GM21528 (cell line): Measurements from ENCODE around the gene KLK14.

Experiments used
- ATAC-seq: cut with Tn5 transposase; IDR thresholded peaks from one replicate; pipeline ENCODE4 v1.9.1; 2021; ENCODE audit warnings: mild to moderate bottlenecking, moderate library complexity; ENCODE audit not compliant: unreplicated experiment, low FRiP score

The KLK14 gene

DNA sequence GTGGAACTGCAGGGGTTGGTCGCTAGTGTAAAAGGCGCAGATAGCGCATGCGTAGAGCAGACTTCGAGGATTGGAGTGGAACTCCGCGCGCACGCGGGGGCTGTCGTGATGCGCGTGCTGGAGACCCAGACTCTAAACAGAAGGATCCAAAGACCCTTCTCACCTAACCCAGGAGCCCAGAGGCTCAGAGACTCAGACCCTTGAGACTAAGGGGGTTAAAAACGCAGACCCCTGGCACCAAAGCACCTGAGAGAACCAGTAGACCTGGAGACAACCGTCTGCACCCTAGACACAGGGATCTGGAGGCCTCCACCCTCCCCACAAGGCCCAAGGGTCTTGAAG lies 26.1 kb upstream of the KLK14 start:
- peak; percentile 36 for ATAC-seq

DNA sequence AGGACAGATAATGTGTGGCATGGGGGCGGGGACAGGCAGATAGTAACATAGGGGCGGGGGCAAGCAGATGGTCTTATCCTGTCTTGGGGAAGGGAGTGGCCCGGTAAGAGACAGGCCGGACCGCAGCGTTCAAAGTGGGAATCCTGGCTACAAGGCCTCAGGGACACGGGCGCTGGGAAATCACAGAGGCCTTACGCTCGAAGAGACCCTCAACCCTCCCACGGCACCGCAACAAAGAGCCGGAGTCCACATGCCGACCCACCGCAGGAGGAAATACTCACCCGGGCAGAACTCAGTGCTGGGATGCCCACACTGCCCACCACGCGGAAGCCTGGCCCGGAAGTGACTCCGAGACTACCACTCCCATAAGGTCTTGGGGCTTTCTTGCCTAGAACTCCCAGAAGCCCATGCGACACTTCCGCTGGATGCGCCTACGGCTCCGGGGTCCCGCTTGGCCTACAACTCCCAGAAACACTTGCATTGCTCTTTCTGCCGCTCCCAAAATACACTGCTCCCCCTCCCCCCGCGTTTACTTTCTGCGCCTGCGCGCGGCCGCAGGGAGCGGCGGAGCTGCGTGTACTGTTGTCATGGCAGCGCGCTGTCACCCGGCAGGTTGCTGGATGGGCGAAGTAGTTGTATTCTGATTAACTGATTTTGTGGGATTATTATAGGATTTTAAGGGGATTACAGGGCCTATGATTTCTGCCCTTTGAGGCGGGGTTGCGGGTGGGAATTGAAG lies 25.5 kb upstream of the KLK14 start, which contains the start of gene CTU1:
Gene CTU1, minus strand, starts transcription at position 344 of the 739 bp plus-strand sequence. CDS start 3,840 bp downstream, outside the sequence.
- ATAC-seq = peak; percentile 90

DNA sequence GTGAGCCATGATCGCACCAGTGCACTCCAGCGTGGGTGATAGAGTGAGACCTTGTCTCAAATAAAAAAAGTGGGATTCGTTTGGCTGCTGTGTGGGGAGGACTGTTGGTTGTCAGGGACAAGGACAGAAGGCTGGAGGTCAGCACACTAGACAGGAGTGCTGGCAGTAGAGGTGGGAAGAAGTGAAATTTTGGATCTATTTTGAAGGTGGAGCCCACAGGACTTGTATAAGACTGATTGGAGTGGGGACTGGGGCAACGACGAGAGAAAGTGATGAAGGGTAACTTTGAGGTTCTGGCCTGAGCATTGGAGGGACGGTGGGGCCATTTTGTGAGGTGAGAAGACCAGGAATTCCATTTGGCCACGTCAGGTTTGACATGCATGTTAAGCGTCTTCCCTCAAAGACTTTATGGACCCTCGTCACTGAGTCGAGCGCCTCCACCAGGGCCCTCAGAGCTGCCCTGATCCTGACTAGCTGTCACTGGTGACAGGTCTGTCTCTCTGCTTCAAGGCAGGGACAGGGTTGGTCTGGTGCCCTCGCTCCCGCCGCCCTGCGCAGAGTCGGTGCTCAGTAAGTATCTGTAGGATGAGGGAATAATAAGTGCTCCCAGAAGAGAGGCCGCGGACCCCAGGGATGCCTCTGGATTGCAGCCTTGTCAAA lies 24.8 kb upstream of the KLK14 start:
- ATAC-seq = no peak

DNA sequence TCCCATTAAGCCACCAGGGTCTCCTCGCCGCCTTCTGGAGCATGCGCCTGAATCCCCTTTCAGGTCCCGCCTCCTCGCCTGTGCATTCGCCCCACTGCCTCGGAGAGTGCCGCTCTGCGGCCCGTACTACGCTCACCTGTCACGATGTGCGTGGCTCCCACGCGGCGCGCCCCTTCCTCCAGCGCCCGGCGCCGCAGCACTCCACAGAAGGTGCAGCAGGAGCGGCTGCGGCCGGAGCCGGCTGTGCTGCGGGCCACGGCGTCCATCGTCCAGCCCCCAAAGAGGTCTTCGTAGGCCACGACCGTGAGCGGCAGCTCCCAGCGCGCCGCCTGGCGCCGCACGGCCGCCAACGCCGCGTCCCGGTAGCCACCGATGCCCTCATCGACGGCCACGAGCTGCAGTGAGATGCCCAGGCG lies 21.2 kb upstream of the KLK14 start:
- no peak for ATAC-seq

DNA sequence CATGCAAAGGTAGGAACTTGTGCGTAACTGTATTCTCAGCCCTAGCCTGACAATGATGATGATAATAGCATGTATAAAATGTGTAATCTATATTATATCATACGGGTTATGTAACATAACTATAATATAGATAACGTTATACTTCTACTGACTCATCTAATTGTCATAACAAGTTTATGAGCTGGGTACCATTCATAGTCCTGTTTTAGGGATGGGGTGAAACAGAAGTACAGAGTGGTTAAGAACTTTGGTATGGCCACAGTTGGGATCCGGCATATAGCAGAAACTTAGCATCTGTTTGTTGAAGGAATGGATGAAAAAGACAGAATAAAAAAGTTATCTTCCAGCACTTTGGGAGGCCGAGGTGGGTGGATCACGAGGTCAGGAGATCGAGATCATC lies 20.3 kb upstream of the KLK14 start:
- ATAC-seq = no peak

DNA sequence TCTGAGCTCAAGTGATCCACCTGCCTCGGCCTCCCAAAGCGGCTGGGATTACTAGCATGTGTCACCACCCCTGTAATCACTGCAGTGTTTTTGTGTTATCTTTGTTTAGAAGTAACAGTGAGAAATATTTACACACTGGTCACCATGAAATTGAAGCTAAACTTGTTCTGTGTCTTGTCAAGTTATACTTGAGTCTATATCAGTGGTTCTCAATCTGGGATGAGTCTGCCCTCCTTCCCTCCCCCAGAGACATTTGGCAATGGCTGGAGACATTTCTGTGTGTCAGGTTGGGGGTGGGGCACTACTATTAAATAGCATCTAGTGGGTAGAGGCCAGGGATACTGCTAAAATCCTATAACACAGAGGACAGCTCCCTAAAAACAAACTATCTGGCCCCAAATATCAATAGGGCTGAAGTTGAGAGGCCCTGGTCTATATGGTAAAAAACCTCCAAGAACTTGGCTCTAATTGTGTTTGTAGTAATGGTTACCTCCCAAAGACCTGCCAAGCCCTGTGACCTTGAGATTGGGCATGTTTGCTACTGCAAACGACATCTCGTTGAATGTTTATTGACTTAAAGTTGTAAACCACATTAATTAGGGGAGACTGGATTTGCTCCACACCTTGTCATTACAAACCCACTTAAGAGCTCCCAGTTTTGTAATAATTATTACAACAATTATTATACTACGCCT lies 18.6 kb upstream of the KLK14 start:
- ATAC-seq = no peak

DNA sequence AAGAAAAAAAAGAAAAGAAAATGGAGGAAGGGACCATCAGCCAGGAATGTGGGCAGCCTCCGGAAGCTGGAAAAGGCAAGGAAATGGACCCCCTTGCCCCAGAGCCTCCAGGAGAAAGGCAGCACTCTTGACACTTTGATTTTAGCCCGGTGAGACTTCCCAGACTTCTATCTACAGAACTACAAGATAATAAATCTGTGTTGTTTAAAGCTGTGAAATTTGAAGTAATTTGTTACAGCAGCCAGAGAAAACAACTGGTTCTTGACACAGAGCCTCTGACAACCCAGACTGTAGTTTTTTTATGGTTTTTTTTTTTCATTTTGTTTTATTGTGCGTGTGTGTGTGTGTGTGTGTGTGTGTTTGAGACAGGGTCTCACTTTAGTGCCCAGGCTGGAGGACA lies 17.9 kb upstream of the KLK14 start:
- no peak for ATAC-seq

DNA sequence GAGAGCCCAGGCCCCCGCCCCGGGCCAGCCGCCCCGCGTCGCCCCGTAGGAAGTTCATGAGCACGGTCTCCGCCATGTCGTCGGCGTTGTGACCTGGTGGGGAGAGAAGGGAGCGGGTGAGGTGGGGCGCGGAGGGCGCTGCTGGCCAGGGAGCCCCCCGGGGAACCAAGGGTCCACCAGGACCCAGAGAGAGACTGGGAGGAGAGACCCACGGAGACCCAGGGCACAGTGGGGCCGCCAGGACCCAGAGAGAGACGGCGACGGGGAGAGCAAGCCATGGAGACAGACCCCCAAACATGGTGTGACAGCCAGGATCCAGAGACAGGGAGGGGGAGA lies 16.3 kb upstream of the KLK14 start:
- ATAC-seq = no peak

DNA sequence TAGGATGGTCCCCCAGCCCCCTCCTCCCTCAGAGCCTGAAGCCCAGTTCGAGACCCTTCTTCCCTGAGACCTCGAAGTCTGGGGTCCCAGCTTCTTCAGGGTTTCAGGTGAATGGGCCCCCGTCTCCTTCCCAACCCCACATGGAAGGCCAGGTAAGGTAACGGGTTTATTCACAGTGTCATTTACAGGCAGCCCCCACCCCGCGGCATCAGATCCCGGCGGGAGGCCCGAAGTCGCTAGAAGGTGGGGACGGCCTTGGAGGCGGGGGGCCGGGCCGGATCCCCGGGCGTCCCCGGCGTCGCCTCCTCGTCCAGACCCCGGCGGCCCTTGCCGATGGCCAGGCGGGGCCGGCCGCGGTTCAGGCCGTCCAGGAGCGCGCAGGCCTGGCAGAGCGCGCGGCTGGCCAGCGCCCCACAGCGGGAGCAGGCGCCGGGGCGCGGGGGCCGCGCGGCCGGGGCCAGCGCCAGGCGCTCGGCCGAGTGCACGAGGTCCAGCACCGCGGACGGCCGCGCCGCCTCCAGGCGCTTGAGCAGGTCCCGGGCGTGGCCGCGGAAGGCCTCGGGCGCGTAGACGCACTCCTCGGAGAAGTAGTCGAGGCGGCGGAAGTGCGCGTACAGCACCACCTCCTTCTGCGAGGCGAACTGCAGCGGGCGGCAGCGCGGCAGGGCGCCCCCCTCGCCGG lies 15.8 kb upstream of the KLK14 start:
- ATAC-seq = no peak

DNA sequence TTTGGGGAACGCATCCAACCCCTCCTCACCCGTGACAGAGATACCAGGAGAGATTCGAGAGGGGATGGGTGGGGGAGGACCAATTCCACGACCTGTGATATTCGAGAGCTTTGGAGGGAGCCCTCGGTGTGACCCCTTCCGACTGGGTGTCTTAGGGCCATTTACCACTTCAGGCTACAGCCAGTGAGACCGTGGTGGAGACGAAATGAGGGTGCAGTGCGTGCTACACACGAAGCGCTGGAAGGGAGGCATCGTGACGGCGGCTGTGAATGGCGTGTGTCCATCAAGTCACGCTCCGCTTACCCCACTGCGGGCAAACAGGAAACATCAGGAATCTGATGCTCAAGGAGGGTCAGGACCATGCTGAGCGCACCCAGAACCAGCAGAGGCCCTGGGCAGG lies 15.1 kb upstream of the KLK14 start:
- no peak for ATAC-seq

DNA sequence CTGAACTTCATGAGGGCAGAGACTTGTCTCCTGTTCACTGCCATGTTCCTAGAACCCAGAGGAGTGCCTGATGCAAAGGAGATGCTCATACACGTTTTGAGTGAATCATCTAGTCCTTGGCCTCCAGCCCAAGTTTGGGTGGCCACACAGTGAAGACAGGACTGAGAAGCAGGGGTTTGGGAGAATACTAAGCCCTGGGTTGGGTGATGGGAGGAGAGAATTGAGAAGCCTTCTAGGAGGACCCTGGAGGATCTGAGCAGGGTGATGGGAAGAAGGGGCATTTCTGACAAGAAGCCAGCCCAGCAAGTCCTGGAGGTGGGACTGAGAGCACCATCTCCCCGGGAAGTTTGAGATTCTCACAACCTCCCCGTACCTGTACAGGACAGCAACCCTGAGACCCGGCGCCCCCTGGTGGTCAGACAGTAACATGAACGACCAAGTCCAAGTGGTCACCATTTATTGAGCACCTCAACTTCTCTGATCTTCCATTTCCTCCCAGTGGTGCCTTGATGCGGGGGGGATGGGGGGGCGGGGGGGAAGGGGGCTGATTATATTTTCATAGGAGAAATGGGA lies 14.6 kb upstream of the KLK14 start:
- ATAC-seq = no peak

DNA sequence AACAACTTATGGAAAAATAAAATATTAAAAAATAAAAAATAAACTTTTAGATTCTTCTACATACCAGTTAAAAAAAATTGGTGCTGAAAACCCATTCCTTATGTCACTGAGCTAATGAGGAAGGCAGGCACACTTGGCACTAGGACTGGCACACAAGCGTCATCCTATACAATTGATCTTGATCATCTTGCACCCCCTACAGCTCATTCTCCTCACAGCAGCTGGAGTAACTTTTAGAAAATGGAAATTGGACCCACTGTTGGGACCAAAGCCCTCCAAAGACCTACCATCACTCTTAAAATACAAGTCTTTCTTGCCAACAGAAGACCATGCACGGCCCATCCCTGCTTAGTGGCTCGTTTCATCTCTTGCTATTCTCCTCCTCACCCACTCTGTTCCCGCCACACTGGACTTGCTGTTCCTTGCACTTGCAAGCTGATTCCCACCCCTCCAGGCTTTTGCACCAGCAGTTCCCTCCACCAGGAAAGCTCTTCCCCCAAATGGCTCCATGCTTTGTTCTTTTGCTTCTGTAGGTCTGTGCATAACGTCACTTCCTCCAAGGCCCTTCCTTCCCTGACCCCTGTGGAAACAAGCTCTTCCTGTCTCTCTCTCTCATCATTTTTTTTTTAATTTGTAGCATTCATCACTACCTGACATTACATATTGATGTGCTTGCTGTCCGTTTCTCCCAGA lies 13.9 kb upstream of the KLK14 start:
- no peak for ATAC-seq

DNA sequence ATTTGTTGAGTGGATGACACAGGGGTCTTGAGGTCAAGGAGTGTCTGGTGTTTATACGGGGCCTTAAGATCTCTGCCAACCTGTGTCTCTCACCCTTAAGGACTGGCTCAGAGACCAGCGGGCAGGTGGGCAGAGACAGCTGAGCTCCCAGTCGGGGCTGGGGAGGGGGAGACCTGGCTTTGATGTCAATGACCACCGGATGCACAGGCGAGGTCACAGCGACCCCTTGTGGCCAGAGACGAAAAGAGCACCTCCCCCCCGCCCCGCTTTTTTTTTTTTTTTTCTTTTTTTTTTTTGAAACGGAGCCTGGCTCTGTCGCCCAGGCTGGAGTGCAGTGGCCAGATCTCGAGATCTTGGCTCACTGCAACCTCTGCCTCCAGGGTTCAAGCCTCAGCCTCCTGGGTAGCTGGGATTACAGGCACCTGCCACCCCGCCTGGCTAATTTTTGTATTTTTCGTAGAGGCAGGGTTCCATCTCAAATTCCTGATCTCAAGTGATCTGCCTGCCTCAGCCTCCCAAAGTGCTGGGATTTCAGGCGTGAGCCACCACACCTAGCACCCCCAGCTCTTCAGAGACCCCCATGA lies 12.1 kb upstream of the KLK14 start:
- no peak for ATAC-seq

DNA sequence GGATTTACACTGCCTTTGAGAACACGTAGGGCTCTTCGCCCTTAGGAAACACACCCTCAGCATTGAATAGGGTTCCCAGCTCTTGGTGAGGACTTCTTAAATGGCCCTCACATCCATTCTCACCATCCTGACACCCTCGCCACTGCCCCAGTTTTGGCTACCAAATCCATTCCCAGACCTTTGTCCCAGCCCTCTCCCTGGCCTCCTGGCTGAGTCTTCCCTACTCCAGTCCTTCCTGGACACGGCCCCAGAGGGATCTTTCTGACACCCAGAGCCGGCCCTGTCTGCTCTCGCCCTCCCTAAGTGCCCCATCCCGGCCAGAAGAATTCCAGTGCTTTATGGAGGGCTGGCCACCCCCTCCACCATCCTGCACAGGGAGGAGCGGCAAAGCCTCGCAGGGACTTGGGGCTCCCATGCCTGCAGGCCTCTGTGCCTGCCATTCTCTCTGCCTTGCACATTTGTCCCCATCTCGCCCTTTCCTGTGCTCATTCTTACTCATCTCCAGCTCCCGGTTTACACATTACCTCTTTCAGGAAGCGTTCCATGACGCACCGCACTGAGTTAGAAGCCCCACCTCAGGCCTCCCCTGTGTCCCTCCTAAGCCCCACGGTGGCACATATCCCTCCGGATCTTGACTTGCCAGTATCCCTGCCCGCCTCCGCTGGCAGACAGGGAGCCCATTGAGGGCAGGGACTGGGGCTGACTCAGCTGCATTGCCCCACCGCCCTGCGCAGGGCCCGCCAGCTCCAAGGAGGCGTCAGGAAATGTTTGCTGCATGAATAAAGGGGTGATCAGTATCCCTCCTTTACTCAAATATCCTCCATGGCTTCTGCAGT lies 11.0 kb upstream of the KLK14 start:
- ATAC-seq = no peak

DNA sequence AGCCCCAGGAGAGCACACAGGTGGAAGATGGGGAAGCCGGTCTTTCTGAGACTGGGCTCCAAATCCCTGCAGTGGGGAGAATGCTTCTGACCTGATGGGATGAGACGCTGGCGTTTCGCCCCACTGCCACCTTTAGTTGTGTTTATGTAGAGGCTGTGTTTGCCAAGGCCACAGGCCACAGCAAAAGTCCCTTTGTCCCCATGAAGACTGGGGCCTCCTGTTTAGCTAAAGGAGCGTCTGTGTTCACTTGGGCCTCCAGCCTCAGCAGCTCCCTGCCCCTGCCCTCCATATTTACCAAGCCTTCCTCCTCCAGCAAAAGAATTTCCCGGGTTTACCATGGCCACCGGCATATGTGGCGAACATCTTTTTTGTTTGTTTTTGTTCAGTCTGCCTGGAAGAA lies 10.4 kb upstream of the KLK14 start:
- ATAC-seq = no peak

DNA sequence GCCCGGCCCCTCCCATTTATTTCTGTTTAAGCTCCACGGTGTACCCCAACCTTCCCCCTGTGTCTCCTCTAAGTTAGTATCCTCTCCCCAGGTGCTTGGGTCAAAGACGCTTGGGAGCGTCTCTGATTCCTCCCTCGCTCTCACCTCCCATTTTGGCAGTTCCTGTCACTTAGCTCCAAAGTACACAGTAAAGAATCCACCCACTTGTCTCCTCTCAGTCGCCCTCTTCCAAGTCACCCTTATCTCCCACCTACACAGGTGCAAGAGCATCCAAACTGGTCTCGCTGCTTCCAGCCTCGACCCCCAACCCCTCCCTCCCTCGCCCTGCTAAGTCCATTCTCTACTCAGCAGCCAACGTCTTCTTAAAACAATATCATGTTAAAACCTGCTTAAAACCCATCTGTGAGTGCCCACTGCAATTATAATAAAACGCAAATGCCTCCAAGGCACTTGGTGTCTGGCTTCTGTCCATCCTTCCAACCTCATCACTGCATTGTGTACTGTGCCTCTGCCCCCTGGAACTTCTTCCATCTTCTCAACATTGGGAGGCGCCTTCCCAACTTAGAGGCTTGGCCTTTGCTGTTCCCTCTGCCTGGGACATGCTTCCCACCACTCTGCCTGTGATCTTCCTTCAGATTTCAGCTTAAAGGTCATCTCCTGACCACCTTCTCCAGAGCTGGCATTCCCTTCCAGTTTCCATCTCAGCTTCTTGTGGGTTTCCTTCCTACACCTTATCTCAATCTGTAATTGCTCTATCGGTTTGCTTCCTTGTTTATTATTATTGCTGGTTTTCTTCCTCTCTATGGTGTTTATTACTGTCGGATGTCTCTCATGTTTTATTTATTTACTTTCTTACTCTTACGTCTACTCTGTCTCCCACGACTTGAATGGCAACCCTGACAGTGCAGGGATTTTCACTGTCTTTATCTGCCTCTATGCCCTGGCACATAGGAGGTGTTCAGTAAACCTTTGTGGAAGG lies 9.5 kb upstream of the KLK14 start:
- no peak for ATAC-seq

DNA sequence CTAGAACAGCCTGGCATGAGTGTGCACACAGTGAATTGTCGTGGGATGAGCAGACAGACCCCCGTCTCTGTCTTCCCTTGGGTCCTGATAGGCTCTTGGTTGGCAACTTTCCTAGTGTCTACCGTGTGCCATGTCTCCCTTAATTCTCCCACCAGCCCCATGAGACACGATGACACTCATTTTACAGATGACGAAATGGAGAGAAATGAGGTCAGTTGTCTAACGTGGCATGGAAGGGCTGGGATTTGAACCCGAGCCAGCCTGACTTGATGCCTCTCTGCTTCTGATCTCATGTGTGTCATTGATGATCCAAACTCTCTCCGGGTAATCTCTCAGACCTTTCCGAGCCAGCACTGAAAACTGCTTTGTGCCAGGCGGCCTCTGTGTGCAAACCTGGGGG lies 8.4 kb upstream of the KLK14 start:
- ATAC-seq = no peak

DNA sequence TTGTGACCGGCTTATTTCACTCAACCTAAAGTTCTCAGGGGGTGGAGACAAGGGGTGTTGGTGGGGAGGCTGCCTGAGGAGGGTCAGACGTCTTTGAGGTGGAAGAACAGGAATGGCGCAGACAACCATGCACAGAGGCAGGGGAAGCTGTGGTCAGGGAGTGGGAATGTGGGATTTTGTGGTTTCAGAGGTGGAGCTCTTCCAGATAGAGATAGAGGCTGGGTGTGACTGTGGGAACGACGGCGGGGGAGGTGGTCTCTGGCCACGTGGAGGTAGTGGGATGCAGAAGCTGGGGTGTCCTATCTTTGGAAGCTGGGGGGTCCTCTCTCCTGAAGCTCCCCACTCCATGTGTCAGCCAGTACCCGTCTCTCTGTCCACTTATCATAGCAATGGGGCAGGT lies 7.8 kb upstream of the KLK14 start:
- no peak for ATAC-seq
